H1 (cell line): ENCODE measurements around the gene CASKIN2. TPM values are rescaled to one million over a fixed set of nuclear protein-coding genes. Genes with fewer than 3 reads are reported as not detected.

Experiments used
- CTCF ChIA-PET: fragments of 300-600 bp; sonication (Branson Sonifier 250); formaldehyde crosslinking; loops from one replicate; lab custom pipeline; 2021; ENCODE audit not compliant: partially characterized antibody; lab: Charles Lee
- POLR2A ChIA-PET: fragments of 300-600 bp; sonication (Branson Sonifier 250); formaldehyde crosslinking; loops from one replicate; lab custom pipeline; 2021; ENCODE audit warnings: inconsistent platforms; ENCODE audit not compliant: partially characterized antibody; lab: Charles Lee
- DNase-seq, 2 experiments: peaks; one replicate each; pipeline versions ENCODE4 v3.0.0 to v3.0.0-alpha.2; 2010 to 2022; ENCODE audit warnings: low spot score in 2 of 2, low read depth in 1 of 2, mixed read lengths in 1 of 2
- FAIRE-seq: peaks from 2 replicates; lab custom pipeline; 2011; peaks lifted over from hg19 to GRCh38; lab: Jason Lieb, UNC
- H2AFZ ChIP-seq: 2 replicates; pipeline ENCODE4 v1.8.1; 2012; ENCODE audit warnings: low read length, inconsistent platforms
- H2AK5ac ChIP-seq: 2 replicates; pipeline ENCODE4 v1.6.1; 2013; ENCODE audit warnings: low read depth, low read length
- H2BK120ac ChIP-seq: replicated peaks from 2 replicates; pipeline ENCODE3; 2013; ENCODE audit warnings: low read depth, low read length, inconsistent platforms
- H2BK12ac ChIP-seq: 2 replicates; pipeline ENCODE4 v1.6.1; 2013; ENCODE audit warnings: low read depth, low read length
- H2BK15ac ChIP-seq: 2 replicates; pipeline ENCODE4 v1.6.1; 2013; ENCODE audit warnings: low read length
- H2BK20ac ChIP-seq: 2 replicates; pipeline ENCODE4 v1.6.1; 2013; ENCODE audit warnings: low read length
- H2BK5ac ChIP-seq: 2 replicates; pipeline ENCODE4 v1.6.1; 2013; ENCODE audit warnings: low read depth, low read length
- H3K14ac ChIP-seq: 2 replicates; pipeline ENCODE4 v1.6.1; 2013; ENCODE audit warnings: inconsistent platforms; ENCODE audit not compliant: insufficient read length
- H3K18ac ChIP-seq: 2 replicates; pipeline ENCODE4 v1.6.1; 2013; ENCODE audit warnings: low read length; ENCODE audit errors: extremely low read depth
- H3K23ac ChIP-seq: 2 replicates; pipeline ENCODE4 v1.6.1; 2013; ENCODE audit warnings: inconsistent platforms; ENCODE audit not compliant: insufficient read length
- H3K23me2 ChIP-seq: 2 replicates; pipeline ENCODE4 v1.6.1; 2013; ENCODE audit warnings: low read depth, low read length
- H3K27ac ChIP-seq: 2 replicates; pipeline ENCODE4 v1.6.1; 2011; ENCODE audit warnings: low read depth, low read length, inconsistent platforms
- H3K27me3 ChIP-seq, 4 experiments: replicated peaks in 1 of 4; 1 replicate in 1 of 4; 2 replicates in 3 of 4; pipeline versions ENCODE4 v1.6.1 to v1.8.1; 2011 to 2013; ENCODE audit warnings: low read length in 3 of 4, mild to moderate bottlenecking in 3 of 4, inconsistent platforms in 2 of 4, mixed read lengths in 2 of 4, moderate library complexity in 1 of 4; ENCODE audit not compliant: control insufficient read depth in 3 of 4, insufficient read depth in 3 of 4; ENCODE audit errors: extremely low read depth in 1 of 4
- H3K36me3 ChIP-seq, 4 experiments: 2 replicates each; pipeline versions ENCODE4 v1.6.1 to v1.8.1; 2011 to 2013; ENCODE audit warnings: mild to moderate bottlenecking in 4 of 4, low read length in 3 of 4, moderate library complexity in 2 of 4, control low read depth in 1 of 4, inconsistent platforms in 1 of 4; ENCODE audit not compliant: insufficient read depth in 4 of 4, control insufficient read depth in 2 of 4
- H3K4ac ChIP-seq: replicated peaks from 2 replicates; pipeline ENCODE3; 2013; ENCODE audit warnings: low read length, low read depth, mixed read lengths, inconsistent platforms; ENCODE audit not compliant: insufficient read length
- H3K4me1 ChIP-seq, 4 experiments: replicated peaks in 1 of 4; 1 replicate in 1 of 4; 2 replicates in 3 of 4; pipeline versions ENCODE4 v1.6.1 to v1.8.1; 2011 to 2013; ENCODE audit warnings: low read length in 3 of 4, inconsistent platforms in 2 of 4, mixed read lengths in 1 of 4; ENCODE audit not compliant: insufficient read depth in 4 of 4, control insufficient read depth in 3 of 4
- H3K4me2 ChIP-seq, 2 experiments: 2 replicates each; pipeline versions ENCODE4 v1.6.1 to v1.8.1; 2011 to 2013; ENCODE audit warnings: low read depth in 2 of 2, low read length in 2 of 2, control low read depth in 1 of 2, inconsistent platforms in 1 of 2, mild to moderate bottlenecking in 1 of 2; ENCODE audit not compliant: insufficient read depth in 1 of 2
- H3K4me3 ChIP-seq, 4 experiments: fragments of 200-600, 300-600 bp in 1 of 4; sonication (generic), shearing (Covaris generic), sonication (Bioruptor Twin) in 1 of 4; 2 replicates each; pipeline versions ENCODE4 v1.5.1 to v1.8.1; 2011 to 2016; ENCODE audit warnings: low read length in 4 of 4, low read depth in 3 of 4, control low read depth in 2 of 4, inconsistent platforms in 2 of 4, mild to moderate bottlenecking in 2 of 4, mixed read lengths in 1 of 4, moderate library complexity in 1 of 4; ENCODE audit not compliant: insufficient read depth in 2 of 4; ENCODE audit errors: extremely low read depth in 1 of 4
- H3K56ac ChIP-seq: replicated peaks from 2 replicates; pipeline ENCODE3; 2013; ENCODE audit warnings: low read depth, mild to moderate bottlenecking, mixed read lengths, low read length, inconsistent platforms; ENCODE audit not compliant: insufficient read length
- H3K79me1 ChIP-seq: 2 replicates; pipeline ENCODE4 v1.6.1; 2013; ENCODE audit warnings: low read depth, low read length, control low read depth
- H3K79me2 ChIP-seq, 2 experiments: 2 replicates each; pipeline versions ENCODE4 v1.6.1 to v1.8.1; 2012 to 2013; ENCODE audit warnings: low read length in 2 of 2, mild to moderate bottlenecking in 2 of 2, inconsistent platforms in 1 of 2; ENCODE audit not compliant: insufficient read depth in 2 of 2, control insufficient read depth in 1 of 2
- H3K9ac ChIP-seq, 4 experiments: replicated peaks in 1 of 4; 1 replicate in 1 of 4; 2 replicates in 3 of 4; pipeline versions ENCODE4 v1.6.1 to v1.8.1; 2011 to 2013; ENCODE audit warnings: low read depth in 3 of 4, low read length in 3 of 4, control low read depth in 2 of 4, mild to moderate bottlenecking in 2 of 4, moderate library complexity in 2 of 4, inconsistent platforms in 1 of 4; ENCODE audit errors: extremely low read depth in 1 of 4
- H3K9me3 ChIP-seq, 2 experiments: 2 replicates each; pipeline versions ENCODE4 v1.6.1 to v1.8.1; 2012 to 2013; ENCODE audit warnings: mild to moderate bottlenecking in 2 of 2, moderate library complexity in 2 of 2, control low read depth in 1 of 2, inconsistent platforms in 1 of 2, low read depth in 1 of 2, low read length in 1 of 2, mixed read lengths in 1 of 2; ENCODE audit not compliant: insufficient read depth in 2 of 2
- H4K20me1 ChIP-seq, 2 experiments: replicated peaks in 1 of 2; 2 replicates each; pipeline versions ENCODE3 to v1.8.1; 2011 to 2013; ENCODE audit warnings: inconsistent platforms in 2 of 2, low read length in 2 of 2, mild to moderate bottlenecking in 1 of 2; ENCODE audit not compliant: insufficient read depth in 2 of 2, control insufficient read depth in 1 of 2
- H4K5ac ChIP-seq: 2 replicates; pipeline ENCODE4 v1.6.1; 2013; ENCODE audit warnings: low read length, low read depth, mixed read lengths, inconsistent platforms; ENCODE audit not compliant: insufficient read length
- H4K8ac ChIP-seq: 2 replicates; pipeline ENCODE4 v1.8.0; 2013; ENCODE audit warnings: mild to moderate bottlenecking, moderate library complexity, low read length, inconsistent platforms; ENCODE audit not compliant: insufficient read depth; ENCODE audit errors: extremely low read depth
- H4K91ac ChIP-seq: replicated peaks from 2 replicates; pipeline ENCODE3; 2013; ENCODE audit warnings: low read length, mixed read lengths, inconsistent platforms; ENCODE audit not compliant: insufficient read length
- ASH2L ChIP-seq: fragments of 200-600, 300-600 bp; sonication (generic); IDR thresholded peaks from one replicate; pipeline ENCODE4 v1.7.1; 2017; ENCODE audit warnings: low read length
- HDAC2 ChIP-seq, 2 experiments: fragments of 300-600 bp in 1 of 2; sonication (generic) in 1 of 2; IDR thresholded peaks; 2 replicates each; pipeline ENCODE4 v1.6.1; 2011 to 2012; ENCODE audit warnings: low read depth in 2 of 2, low read length in 2 of 2, mild to moderate bottlenecking in 2 of 2, moderate library complexity in 2 of 2, borderline replicate concordance in 1 of 2, inconsistent platforms in 1 of 2
- MAFK ChIP-seq: IDR thresholded peaks from 2 replicates; pipeline ENCODE4 v1.6.1; 2012; ENCODE audit warnings: low read depth, mild to moderate bottlenecking, improper control_type of control experiment, low read length
- NRF1 ChIP-seq: IDR thresholded peaks from 2 replicates; pipeline ENCODE4 v1.6.1; 2011; ENCODE audit warnings: mild to moderate bottlenecking, low read depth, low read length, improper control_type of control experiment
- POLR2AphosphoS5 ChIP-seq: IDR thresholded peaks from 2 replicates; pipeline ENCODE4 v1.6.1; 2011; ENCODE audit warnings: low read depth, low read length
- RAD21 ChIP-seq, 2 experiments: IDR thresholded peaks in 1 of 2; conservative IDR thresholded peaks in 1 of 2; 2 replicates each; pipeline ENCODE4 v1.6.1; 2011; ENCODE audit warnings: low read depth in 2 of 2, low read length in 2 of 2, improper control_type of control experiment in 1 of 2, inconsistent platforms in 1 of 2, mild to moderate bottlenecking in 1 of 2, moderate library complexity in 1 of 2
- SRF ChIP-seq: IDR thresholded peaks from 2 replicates; pipeline ENCODE4 v1.6.1; 2011; ENCODE audit warnings: mild to moderate bottlenecking, low read depth, low read length, moderate library complexity
- WGBS, 2 experiments: shearing (Covaris generic) in 1 of 2; methylation state at CpG; one replicate each; pipeline versions ENCODE4 v1.1.6 to v1.1.7; 2013 to 2015; ENCODE audit warnings: low lambda C conversion rate in 2 of 2, mixed read lengths in 2 of 2, inconsistent platforms in 1 of 2, low coverage in 1 of 2, missing lambda C conversion rate in 1 of 2; ENCODE audit not compliant: insufficient replicate concordance in 2 of 2, insufficient coverage in 1 of 2, insufficient read length in 1 of 2; ENCODE audit errors: extremely low coverage in 1 of 2, missing lambda C conversion rate in 1 of 2; 5-methylcytosine and 5-hydroxymethylcytosine counted together
- polyA plus RNA-seq, 7 experiments: library from polyadenylated mRNA; depleted of rRNA in 3 of 7; stranded (reverse) in 5 of 7; unstranded in 2 of 7; fragments of >200 nt in 5 of 7; fragments of 200-250 nt in 2 of 7; gene quantifications; 1 replicate in 5 of 7; 2 replicates in 1 of 7; 4 replicates in 1 of 7; pipeline versions ENCODE4 v1.2.1 to v1.2.3, GENCODE V29; 2011 to 2013; ENCODE audit warnings: missing spikeins in 2 of 7, mixed read lengths in 2 of 7
- total RNA-seq: library from RNA; stranded (reverse); fragmentation: NEBNext Ultra II Directional; extraction: Animal tissue kit (Norgen Biotek cat#: 25700); gene quantifications from 2 replicates; pipeline ENCODE4 v1.2.1, GENCODE V29; 2021
- TF ChIP-seq, protein P1 (sequence below): IDR thresholded peaks from 2 replicates; pipeline ENCODE4 v1.6.1; 2011; ENCODE audit warnings: low read length, improper control_type of control experiment
- TF ChIP-seq, protein P2 (sequence below): IDR thresholded peaks from 2 replicates; pipeline ENCODE4 v1.6.1; 2012; ENCODE audit warnings: inconsistent platforms

Gene CASKIN2
- total and polyA plus RNA-seq, 2 of the 8 experiments (the other 6 are each of a cell fraction or from before 2014, with no cell fraction given): 6.7 to 32.3 TPM

DNA sequence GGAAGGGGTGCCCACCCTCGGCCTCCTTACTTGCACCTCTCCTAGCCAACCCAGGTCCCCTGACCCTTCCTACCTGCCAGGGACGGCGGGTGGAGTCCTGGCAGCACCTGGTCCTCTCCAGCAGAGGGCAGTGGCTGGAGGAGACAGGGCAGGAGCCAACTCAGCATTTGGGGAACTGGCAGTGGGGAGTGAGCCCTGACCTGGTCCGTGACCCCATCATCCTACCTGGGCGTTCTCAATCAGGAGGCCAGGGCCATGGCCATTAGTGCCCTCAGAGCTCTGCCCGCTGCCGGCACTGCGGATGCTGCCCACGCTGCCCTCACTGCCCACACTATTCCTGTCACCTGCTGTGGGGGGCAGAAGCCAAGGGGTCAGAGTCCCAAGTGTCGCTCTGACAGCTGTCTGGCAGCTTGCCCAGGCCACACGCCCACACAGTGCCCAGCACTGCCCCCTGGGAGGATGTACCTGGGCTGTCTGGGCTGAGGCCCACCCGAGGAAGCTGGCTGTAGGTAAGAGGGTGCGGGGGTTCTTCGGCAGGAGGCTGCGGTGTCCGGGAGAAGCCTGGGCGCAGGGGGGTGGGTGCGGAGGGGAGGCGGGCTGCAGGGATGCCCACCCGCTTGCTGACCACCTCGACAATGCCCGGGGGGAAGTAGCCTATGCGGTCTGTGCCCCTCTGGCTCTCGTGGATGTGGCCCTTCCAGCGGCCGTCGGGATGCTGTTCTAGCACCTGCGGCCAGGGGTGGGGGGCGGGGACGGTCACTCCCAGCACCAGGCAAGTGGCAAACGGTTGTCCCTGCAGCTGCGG lies 10.8 kb downstream of the CASKIN2 start:
- no peak overlapping the region for H2BK120ac ChIP-seq
- H2BK15ac ChIP-seq: no peak overlapping the region
- H3K79me2 ChIP-seq: no peaks in the 10 kb centered on the region
- H3K14ac ChIP-seq: no peak overlapping the region
- POLR2A ChIA-PET: interaction anchor here (0.5 to 2.1 kb wide), 8 partner anchors 8 to 92 kb away, joined by 3 to 8 read pairs (median 4); partner anchors contain the start of gene TSEN54
- H4K20me1 ChIP-seq: peaks cover 2 to 17% of the 10 kb centered on the region in 2 experiments
- no peak overlapping the region for H2AK5ac ChIP-seq
- no peak overlapping the region for H3K18ac ChIP-seq
- H3K23me2 ChIP-seq: no peaks in the 10 kb centered on the region
- no peak overlapping the region for H3K4me2 ChIP-seq
- H3K27me3 ChIP-seq: no peaks in the 10 kb centered on the region
- 87% methylated on average over 17 of the region's 32 CpGs; no CpG with 5 or more reads in 1 of the 2 experiments for WGBS, 2 experiments
- FAIRE-seq (no peak), DNase-seq (peak in 1 of 2 experiments; percentile 78)
- no peak overlapping the region for H3K4ac ChIP-seq
- CTCF ChIA-PET: interaction anchor here (0.7 to 8.2 kb wide), 28 partner anchors 9 to 1024 kb away, joined by 3 to 67 read pairs (median 6); partner anchors contain the start of genes TMEM94 and TSEN54
- peaks cover 2 to 14% (median 10%) of the 10 kb centered on the region in 4 experiments; a peak in 6 of 8 replicates for H3K36me3 ChIP-seq
- H3K4me1 ChIP-seq: peaks cover 0 to 2% (median 0%) of the 10 kb centered on the region in 4 experiments; a peak in 1 of 7 replicates
- H4K8ac ChIP-seq: no peak overlapping the region; the same call in 1 of the 2 replicates
- H3K27ac ChIP-seq: no peak overlapping the region
- H3K9ac ChIP-seq: no peak overlapping the region
- H2BK5ac ChIP-seq: no peak overlapping the region
- no peak overlapping the region for H2BK20ac ChIP-seq
- no peak overlapping the region for H2AFZ ChIP-seq
- no peak overlapping the region for H3K23ac ChIP-seq
- no peak overlapping the region for H3K4me3 ChIP-seq
- H2BK12ac ChIP-seq: no peak overlapping the region
- no peak overlapping the region for H3K56ac ChIP-seq
- H3K79me1 ChIP-seq: no peaks in the 10 kb centered on the region
- H4K5ac ChIP-seq: no peak overlapping the region
- H4K91ac ChIP-seq: no peak overlapping the region
- H3K9me3 ChIP-seq: no peaks in the 10 kb centered on the region
- TF ChIP-seq SRF (no peak), ASH2L (no peak), HDAC2 (IDR thresholded peaks at IDR 0.05; ENCODE audit: borderline replicate concordance in 1 of 2, low read depth in 2 of 2, low read length in 2 of 2) (no peak), NRF1 (no peak), RAD21 (IDR thresholded peaks at IDR 0.05 in 1 of 2, conservative IDR thresholded peaks at IDR 0.05 in 1 of 2; ENCODE audit: low read depth in 2 of 2, low read length in 2 of 2) (peak; percentile 54 to 72), POLR2AphosphoS5 (no peak), MAFK (peak; percentile 80; the same call in 1 of the 2 replicates)
- TF ChIP-seq, protein P1, sequence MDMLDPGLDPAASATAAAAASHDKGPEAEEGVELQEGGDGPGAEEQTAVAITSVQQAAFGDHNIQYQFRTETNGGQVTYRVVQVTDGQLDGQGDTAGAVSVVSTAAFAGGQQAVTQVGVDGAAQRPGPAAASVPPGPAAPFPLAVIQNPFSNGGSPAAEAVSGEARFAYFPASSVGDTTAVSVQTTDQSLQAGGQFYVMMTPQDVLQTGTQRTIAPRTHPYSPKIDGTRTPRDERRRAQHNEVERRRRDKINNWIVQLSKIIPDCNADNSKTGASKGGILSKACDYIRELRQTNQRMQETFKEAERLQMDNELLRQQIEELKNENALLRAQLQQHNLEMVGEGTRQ: no peak
- TF ChIP-seq, protein P2, sequence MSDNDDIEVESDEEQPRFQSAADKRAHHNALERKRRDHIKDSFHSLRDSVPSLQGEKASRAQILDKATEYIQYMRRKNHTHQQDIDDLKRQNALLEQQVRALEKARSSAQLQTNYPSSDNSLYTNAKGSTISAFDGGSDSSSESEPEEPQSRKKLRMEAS: no peak
